ENCODE measurements around the gene MPC1L. TPM values are rescaled to one million over a fixed set of nuclear protein-coding genes. Genes with fewer than 3 reads are reported as not detected.
A peak's percentile ranks its signal among the peaks of the same experiment; 100 is the strongest.

The MPC1L gene
- total RNA-seq, 2 donors from 2014 or later = not detected

- TF ChIP-seq, protein P1, sequence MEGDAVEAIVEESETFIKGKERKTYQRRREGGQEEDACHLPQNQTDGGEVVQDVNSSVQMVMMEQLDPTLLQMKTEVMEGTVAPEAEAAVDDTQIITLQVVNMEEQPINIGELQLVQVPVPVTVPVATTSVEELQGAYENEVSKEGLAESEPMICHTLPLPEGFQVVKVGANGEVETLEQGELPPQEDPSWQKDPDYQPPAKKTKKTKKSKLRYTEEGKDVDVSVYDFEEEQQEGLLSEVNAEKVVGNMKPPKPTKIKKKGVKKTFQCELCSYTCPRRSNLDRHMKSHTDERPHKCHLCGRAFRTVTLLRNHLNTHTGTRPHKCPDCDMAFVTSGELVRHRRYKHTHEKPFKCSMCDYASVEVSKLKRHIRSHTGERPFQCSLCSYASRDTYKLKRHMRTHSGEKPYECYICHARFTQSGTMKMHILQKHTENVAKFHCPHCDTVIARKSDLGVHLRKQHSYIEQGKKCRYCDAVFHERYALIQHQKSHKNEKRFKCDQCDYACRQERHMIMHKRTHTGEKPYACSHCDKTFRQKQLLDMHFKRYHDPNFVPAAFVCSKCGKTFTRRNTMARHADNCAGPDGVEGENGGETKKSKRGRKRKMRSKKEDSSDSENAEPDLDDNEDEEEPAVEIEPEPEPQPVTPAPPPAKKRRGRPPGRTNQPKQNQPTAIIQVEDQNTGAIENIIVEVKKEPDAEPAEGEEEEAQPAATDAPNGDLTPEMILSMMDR (IDR thresholded peaks at IDR 0.05) = no peak
- DNase-seq (ENCODE audit: low spot score) = no peak
- Histone ChIP-seq H3K4me3 (no peak overlapping the region), H3K4me1 (no peaks in the 10 kb centered on the region), H3K27me3 (peaks cover 0 to 5% of the 10 kb centered on the region in 2 donors), H3K27ac (no peak overlapping the region), H3K36me3 (no peaks in the 10 kb centered on the region), H3K9me3 (no peaks in the 10 kb centered on the region)
Measured at GRCh38 chrX:40623665-40624064, 437 bp downstream of the MPC1L start.

DNA sequence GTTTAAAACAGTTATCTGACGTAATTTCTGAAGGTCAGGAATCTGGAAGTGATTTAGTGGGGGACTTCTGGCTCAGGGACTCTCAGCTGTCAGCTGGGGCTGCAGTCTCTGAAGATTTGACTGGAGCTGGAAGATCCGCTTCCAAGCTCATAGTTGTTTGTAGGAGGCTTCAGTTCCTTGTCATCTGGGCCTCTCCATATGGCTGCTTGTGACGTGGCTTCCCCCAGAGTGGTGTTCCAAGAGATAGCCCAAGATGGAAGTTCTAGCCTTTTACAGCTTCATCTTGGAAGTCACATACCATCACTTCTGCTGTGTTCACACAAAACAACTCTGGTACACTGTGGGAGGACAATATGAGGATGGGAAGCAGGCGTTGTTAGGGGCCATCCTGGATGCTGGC is 2.1 kb downstream of the MPC1L start:
- no peaks in the 10 kb centered on the region for H3K9me3 ChIP-seq
- no peaks in the 10 kb centered on the region for H3K4me1 ChIP-seq
- no peak overlapping the region for H3K4me3 ChIP-seq
- H3K27me3 ChIP-seq = peaks cover 0 to 5% of the 10 kb centered on the region in 2 donors
- H3K27ac ChIP-seq = no peak overlapping the region
- TF ChIP-seq, protein P1 (IDR thresholded peaks at IDR 0.05) = no peak
- no peak for DNase-seq (ENCODE audit: low spot score)
- peaks cover 13% of the 10 kb centered on the region for H3K36me3 ChIP-seq

DNA sequence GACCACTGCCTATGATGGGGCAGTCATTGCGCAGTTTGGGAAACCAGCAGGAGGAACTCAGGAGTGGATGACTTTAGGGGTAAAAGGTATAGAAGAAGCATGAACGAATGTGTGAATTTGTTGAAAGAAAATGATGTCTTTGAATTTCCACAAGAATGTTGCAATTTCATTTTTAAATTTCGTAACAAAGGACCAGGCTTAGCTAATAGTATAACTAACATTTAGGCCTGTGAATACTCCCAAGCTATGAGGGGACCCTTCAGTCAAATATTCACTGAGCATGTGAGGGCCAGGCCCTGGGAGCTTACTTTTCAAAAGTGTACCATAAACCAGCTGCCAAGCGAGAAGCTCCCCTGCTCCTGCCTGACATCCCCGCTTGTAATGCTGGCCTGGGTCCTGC is 5.3 kb downstream of the MPC1L start:
- Histone ChIP-seq H3K36me3 (peaks cover 31% of the 10 kb centered on the region), H3K4me3 (no peak overlapping the region), H3K27ac (no peak overlapping the region), H3K27me3 (peaks cover 0 to 5% of the 10 kb centered on the region in 2 donors), H3K9me3 (no peaks in the 10 kb centered on the region), H3K4me1 (no peaks in the 10 kb centered on the region)
- DNase-seq (ENCODE audit: low spot score) = no peak
- TF ChIP-seq, protein P1 (IDR thresholded peaks at IDR 0.05) = no peak

DNA sequence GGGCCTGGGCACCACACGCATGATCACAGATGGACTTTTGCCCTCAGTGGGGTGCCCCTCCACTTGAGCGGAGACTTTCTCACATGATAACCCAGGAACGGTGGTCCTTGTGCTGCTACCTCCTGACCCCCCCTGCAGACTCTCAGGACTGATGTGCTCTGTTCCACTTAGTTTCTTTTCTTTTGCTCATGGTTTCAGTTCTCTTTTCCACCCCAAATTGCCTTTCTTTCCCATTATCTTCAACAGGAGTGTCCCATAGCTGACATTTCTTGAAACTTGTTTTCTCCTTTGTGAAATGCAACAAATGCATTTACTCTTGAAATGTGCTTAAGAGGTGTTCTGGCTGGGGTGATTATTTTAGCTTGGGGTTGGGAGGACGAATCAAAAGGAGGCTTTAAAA is 9.0 kb downstream of the MPC1L start:
- peaks cover 56% of the 10 kb centered on the region for H3K36me3 ChIP-seq
- TF ChIP-seq, protein P1 (IDR thresholded peaks at IDR 0.05) = no peak
- no peak for DNase-seq (ENCODE audit: low spot score)
- no peak overlapping the region for H3K27ac ChIP-seq
- no peak overlapping the region for H3K4me3 ChIP-seq
- no peaks in the 10 kb centered on the region for H3K9me3 ChIP-seq
- no peaks in the 10 kb centered on the region for H3K27me3 ChIP-seq
- no peaks in the 10 kb centered on the region for H3K4me1 ChIP-seq

DNA sequence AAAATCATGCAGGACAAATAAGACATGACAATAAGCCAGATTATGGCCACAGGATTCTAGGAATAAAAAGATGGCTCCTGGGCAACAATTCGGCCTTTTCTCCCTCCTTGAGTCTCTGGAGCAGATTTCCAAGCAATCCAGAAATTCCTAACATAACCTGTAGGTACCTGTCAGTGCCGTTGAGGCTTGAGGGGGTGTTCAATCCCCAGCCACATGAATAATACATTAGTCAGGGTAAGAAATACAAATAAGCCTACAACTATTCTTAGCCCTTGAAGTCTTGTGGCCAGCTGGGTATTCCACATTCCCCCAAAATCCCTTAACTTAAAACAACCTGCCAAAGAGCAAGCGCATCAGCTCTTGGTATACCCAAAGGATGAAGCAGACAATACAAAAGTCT is 14.5 kb downstream of the MPC1L start:
- Histone ChIP-seq H3K9me3 (no peaks in the 10 kb centered on the region), H3K36me3 (peaks cover 36% of the 10 kb centered on the region), H3K27me3 (no peaks in the 10 kb centered on the region), H3K4me3 (no peak overlapping the region), H3K4me1 (peaks cover 0 to 9% of the 10 kb centered on the region in 2 donors), H3K27ac (no peak overlapping the region)
- TF ChIP-seq, protein P1 (IDR thresholded peaks at IDR 0.05) = no peak
- DNase-seq (ENCODE audit: low spot score) = no peak

- H3K9me3 ChIP-seq = no peaks in the 10 kb centered on the region
- no peaks in the 10 kb centered on the region for H3K36me3 ChIP-seq
- no peak for DNase-seq (ENCODE audit: low spot score)
- H3K27ac ChIP-seq = peak overlapping the region; percentile 63 to 66
- TF ChIP-seq, protein P1 (IDR thresholded peaks at IDR 0.05) = no peak
- H3K27me3 ChIP-seq = no peaks in the 10 kb centered on the region
- peaks cover 0 to 51% of the 10 kb centered on the region in 2 donors for H3K4me1 ChIP-seq
- peak overlapping the region in 1 of 2 donors; percentile 41 for H3K4me3 ChIP-seq
Measured at GRCh38 chrX:40644176-40644575, 20.9 kb downstream of the MPC1L start.

Data from right atrium auricular region (tissue), 2 donors.